Right renal cortex interstitium (tissue), 3 donors: ENCODE data around the gene SLC46A2. TPM values are rescaled to one million over a fixed set of nuclear protein-coding genes. Genes with fewer than 3 reads are reported as not detected.

Experiments used
- DNase-seq, 3 donors: peaks; one replicate each; pipeline ENCODE4 v3.0.0-alpha.2; 2013; ENCODE audit warnings: low read depth in 3 of 3, low spot score in 2 of 3
- polyA plus RNA-seq, 3 donors: library from polyadenylated mRNA; unstranded; fragments of 120-200 nt; gene quantifications; one replicate each; pipeline ENCODE4 v1.2.1, GENCODE V29; 2013; ENCODE audit not compliant: insufficient read length in 3 of 3

The SLC46A2 gene
- polyA plus RNA-seq, 3 donors: 0.08 to 0.30 (median 0.12) TPM

DNA sequence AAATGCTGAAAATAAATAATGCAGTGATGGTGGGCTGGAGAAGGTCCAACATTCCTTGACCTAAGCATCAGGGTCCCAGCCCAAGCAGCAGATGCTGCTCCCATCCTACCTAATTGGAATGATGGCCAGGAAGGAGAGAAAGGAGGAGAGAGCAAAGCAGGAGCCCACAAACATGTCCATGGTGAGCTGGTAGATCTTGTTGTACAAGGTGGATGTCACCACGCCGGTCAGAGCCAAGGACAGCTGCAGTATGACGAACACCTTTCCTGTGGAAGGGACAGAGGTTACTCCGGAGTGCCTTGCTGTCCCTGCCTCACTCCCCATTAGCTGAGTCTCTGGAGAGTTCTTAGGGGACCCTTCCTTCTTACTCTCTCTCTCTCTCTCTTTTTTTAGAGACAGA, 4.3 kb downstream of the SLC46A2 start:
- DNase-seq: no peak

GRCh38 chr9:112885324-112885723, 5.4 kb downstream of the SLC46A2 start:
- DNase-seq: no peak

GRCh38 chr9:112884721-112885120, 6.0 kb downstream of the SLC46A2 start:
- no peak for DNase-seq

DNA sequence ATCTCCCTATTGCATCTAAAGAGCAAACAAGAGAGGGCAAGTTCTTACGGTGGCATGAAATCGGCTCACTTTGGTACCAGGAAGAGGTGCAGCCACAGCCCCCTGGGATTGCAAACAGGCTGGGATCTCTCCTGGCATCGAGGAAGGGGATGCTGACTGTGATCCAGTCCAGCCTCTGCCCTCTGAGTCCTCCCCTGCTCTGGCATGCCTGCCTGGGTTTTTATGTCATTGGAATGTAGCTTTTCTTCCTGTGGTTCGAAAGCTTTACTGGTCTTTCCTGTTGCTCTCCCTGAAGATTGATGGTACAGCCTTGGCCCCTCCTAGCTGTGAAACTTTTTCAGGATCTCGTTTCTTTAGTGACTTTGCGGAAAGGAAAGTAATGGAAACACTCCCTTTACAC, 6.6 kb downstream of the SLC46A2 start:
- DNase-seq: no peak

DNA sequence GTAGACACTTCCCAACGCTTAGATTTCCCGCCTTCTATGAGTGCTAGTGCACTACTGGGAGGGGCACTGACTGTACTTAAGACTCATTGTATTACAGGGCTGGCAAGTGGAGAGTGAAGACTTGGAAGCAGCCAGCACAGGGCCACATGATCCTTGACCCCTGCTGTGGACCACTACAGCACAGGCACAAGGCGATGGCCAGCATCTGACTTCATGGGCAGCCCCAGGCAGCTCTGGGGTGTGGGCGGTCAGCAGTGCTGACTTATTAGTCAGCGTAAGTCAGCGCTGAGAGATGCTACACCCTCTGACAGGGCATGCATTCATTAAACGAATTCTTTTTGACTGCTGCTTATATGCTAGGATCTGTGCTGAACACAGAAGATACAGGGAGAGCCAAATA, 9.3 kb downstream of the SLC46A2 start:
- DNase-seq: no peak

- no peak for DNase-seq
These were observed 10.0 kb downstream of the SLC46A2 start for GRCh38 chr9:112880650-112881049.

DNA sequence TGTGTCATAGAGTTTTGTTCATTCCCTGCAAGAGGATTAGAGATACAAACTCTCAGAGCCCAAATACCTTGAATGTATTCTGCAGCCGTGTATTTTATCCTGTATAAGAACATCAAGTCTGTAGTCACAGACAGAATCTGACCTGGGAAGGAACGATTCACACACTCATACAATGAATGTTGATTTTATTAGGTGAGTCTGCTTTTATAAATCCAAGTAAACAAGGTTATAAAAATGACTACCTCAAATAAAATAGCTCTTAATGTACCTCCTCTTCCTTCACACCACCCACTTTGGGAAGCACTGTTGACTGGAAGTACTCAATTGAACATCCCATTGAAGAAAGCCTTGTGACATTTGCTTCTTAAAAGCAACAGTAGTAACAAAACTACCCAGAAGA, 11.9 kb downstream of the SLC46A2 start:
- no peak for DNase-seq

GRCh38 chr9:112873773-112874405, 16.8 kb downstream of the SLC46A2 start:
- no peak for DNase-seq

- DNase-seq: no peak
These were observed 18.7 kb downstream of the SLC46A2 start for GRCh38 chr9:112872019-112872418.

DNA sequence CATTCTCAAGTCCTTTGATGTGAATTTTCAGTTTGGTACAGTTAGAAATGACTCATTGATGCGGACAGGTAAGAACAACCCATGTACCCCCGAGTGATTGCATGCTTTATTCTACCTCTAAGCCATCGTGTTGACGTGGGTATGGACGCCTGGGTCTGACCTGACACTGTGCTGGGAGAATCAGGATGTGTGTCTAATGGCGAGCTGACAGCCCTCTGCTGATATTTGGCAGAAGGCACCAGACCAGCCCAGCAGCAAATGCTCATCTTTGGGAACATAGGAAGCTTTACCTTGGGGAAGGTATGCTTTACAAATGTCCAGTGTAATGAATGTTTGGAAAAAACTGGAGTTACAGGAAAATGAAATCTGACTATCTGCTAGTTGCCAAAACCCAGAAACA, 20.1 kb downstream of the SLC46A2 start:
- no peak for DNase-seq

DNA sequence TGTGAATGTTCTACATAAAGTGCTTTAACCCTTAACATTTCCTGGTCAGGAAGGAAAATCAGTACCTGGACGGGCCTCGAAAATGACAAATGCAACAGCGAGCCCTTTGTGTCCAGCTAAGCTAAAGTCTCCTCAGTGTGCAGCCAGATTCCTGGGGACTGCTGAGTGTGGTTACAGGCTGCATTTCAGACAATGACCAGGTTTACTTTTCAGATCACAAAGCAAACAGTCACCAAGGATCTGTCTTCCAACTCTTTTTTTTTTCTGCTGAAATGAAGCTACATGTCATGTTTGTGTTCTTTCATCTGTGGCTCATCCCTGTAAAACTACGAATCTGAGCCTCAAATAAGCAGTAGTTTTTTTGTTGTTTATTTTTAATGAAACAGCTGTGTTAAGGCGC, 20.8 kb downstream of the SLC46A2 start:
- no peak for DNase-seq

DNA sequence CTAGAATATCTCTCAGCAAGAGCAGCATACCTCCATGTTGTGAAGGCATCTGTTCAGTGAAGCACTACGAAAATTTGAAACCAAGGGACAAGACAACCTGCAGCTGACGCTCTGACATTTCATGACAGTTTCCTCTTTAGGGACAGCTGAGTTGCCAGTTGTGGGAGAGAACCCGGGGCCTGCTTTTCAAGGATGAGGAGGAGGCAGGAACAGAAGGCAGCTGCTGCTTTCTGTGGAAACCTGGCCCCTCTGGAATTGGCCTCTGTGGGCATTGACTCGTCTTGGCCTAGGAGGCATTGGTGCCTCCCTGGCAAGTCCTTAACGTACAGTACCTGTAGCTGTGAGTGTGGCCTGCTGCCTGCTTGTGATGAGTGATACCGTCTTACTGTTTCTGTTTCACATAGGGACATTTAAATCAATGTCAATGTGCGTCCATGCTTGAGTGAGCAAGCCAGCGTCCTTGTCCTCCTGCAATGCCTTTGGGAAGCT, 21.6 kb downstream of the SLC46A2 start:
- DNase-seq: no peak

- no peak for DNase-seq
These were observed 22.2 kb downstream of the SLC46A2 start for GRCh38 chr9:112868461-112868860.

DNA sequence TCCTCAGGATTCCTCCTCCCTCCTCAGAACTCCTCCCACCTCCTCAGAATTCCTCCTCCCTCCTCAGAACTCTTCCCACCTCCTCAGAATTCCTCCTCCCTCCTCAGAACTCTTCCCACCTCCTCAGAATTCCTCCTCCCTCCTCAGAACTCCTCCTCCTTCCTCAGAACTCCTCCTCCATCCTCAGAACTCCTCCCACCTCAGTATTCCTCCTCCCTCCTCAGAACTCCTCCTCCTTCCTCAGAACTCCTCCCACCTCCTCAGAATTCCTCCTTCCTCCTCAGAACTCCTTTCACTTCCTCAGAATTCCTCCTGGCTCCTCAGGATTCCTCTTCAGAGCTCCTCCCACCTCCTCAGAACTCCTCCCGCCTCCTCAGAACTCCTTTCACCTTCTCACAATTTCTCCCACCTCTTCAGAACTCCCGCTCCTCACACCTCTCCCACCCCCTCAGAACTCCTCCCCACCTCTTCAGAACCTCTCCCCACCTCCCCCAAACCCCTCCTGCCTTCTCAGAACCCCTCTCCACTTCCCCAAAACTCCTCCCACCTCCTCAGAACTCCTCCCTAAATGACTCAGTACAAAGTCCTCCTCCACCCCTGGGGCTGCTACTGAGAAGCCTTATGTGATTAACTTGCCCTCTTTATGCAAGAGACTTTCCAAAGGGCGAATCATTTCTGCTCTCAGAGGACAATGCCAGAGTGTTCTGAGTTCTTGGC, 23.2 kb downstream of the SLC46A2 start:
- DNase-seq: no peak

GRCh38 chr9:112866662-112867274, 23.9 kb downstream of the SLC46A2 start:
- no peak for DNase-seq

GRCh38 chr9:112864982-112865381, 25.7 kb downstream of the SLC46A2 start:
- no peak for DNase-seq

DNA sequence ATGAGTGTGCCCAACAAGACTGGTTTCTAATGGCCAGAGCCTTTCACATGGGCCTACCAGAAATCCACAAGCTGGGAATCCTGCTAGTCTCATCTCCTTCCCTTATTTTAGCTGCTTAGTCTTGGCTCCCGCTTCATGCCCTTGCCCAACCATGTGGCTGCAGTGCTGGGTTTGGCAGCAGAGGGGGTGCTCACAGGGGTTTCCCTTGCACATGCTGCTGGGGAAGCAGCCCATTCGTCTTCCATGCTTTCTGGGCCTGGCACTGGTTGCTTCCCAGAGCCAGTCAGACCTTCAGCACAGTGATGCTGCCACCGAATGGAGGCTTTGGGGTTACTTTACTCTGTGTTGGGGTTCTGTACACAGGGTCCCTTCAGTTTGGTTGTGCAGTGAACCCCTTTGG, 26.3 kb downstream of the SLC46A2 start:
- no peak for DNase-seq

- no peak for DNase-seq
These were observed 26.9 kb downstream of the SLC46A2 start for GRCh38 chr9:112863746-112864145.

- DNase-seq: no peak
These were observed 27.5 kb downstream of the SLC46A2 start for GRCh38 chr9:112863214-112863613.

GRCh38 chr9:112861638-112862555, 28.8 kb downstream of the SLC46A2 start:
- no peak for DNase-seq

DNA sequence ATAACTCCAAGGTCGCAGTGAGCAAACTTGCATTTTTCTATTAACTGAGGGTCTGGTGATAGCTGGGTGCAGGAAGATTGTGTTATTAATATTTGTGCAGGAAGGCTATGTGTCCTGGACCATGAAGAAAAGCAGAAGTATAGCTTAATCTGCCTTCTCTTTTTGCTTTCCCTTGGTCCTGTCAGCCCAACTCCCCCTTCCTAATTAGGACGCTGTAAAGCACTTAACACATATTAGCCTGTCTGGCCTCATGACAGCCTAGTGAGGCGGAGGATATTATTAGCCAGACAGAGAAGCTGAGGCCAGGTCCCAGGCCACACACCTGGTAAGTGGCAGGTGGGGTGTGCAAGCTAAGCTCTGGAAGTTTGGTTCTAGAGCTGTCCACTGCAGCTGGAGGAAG, 29.5 kb downstream of the SLC46A2 start:
- no peak for DNase-seq
